NK-92 treated with Interleukin-12 subunit alpha and Interleukin-12 subunit beta, amount 100 ng/mL, for 24 hours (cell line): Measurements from ENCODE around the gene GRIN3B.

Experiments
- DNase-seq: peaks from one replicate; lab custom pipeline; 2025; lab: John Stamatoyannopoulos, UW

Gene GRIN3B

GRCh38 chr19:1041835-1042685 is 41.8 kb downstream of the GRIN3B start:
- no peak for DNase-seq

- DNase-seq, result no peak
Observed at GRCh38 chr19:1042689-1043511, 42.7 kb downstream of the GRIN3B start.

DNA sequence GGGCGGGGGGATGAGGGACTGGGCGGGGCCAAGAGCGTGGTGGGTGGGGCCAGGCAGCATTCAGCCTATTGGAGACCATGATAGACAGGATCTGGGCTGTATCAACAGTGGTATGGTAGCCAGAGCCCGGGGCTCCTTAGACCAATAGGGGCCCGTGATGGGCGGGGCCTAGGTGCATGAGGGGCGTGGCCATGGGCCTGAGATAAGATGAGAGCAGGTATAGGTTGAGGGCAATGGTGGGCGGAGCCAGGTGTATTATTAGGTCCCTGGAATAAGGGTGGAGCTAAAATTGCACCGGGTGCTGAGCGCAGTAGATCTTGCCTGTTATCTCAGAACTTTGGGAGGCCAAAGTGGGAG is 45.0 kb downstream of the GRIN3B start:
- DNase-seq, result peak; percentile 47

- no peak for DNase-seq
Observed at GRCh38 chr19:1046117-1046626, 46.0 kb downstream of the GRIN3B start.

DNA sequence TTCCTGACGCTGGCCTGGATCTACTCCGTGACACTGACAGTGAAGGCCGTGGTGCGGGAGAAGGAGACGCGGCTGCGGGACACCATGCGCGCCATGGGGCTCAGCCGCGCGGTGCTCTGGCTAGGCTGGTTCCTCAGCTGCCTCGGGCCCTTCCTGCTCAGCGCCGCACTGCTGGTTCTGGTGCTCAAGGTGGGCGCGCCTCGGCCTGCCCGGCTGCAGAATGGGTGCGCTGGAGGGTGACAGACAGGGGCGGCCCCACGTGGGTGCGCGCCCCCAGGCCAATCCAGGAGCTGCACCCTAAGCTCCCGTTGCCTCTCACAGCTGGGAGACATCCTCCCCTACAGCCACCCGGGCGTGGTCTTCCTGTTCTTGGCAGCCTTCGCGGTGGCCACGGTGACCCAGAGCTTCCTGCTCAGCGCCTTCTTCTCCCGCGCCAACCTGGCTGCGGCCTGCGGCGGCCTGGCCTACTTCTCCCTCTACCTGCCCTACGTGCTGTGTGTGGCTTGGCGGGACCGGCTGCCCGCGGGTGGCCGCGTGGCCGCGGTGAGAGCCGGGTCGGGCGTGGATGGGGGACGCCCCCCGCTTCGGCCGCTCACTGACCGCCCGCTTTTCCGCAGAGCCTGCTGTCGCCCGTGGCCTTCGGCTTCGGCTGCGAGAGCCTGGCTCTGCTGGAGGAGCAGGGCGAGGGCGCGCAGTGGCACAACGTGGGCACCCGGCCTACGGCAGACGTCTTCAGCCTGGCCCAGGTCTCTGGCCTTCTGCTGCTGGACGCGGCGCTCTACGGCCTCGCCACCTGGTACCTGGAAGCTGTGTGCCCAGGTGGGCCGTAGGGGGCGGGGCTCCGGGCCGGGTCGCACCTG is 46.8 kb downstream of the GRIN3B start:
- no peak for DNase-seq

GRCh38 chr19:1047696-1048147 is 47.5 kb downstream of the GRIN3B start:
- DNase-seq, result no peak

- no peak for DNase-seq
Observed at GRCh38 chr19:1049106-1049505, 48.9 kb downstream of the GRIN3B start.

DNA sequence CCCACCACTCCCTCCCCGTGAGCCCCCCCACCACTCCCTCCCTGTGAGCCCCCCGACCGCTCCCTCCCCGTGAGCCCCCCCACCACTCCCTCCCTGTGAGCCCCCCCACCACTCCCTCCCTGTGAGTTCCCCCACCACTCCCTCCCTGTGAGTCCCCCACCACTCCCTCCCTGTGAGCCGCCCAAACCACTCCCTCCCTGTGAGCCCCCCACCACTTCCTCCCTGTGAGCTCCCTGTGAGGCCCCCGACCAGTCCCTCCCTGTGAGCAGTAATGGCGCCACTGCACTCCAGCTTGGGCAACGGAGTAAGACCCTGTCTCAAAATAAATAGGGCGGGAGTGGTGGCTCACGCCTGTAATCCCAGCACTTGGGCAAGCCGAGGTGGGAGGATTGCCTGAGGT is 49.6 kb downstream of the GRIN3B start:
- DNase-seq, result no peak

DNA sequence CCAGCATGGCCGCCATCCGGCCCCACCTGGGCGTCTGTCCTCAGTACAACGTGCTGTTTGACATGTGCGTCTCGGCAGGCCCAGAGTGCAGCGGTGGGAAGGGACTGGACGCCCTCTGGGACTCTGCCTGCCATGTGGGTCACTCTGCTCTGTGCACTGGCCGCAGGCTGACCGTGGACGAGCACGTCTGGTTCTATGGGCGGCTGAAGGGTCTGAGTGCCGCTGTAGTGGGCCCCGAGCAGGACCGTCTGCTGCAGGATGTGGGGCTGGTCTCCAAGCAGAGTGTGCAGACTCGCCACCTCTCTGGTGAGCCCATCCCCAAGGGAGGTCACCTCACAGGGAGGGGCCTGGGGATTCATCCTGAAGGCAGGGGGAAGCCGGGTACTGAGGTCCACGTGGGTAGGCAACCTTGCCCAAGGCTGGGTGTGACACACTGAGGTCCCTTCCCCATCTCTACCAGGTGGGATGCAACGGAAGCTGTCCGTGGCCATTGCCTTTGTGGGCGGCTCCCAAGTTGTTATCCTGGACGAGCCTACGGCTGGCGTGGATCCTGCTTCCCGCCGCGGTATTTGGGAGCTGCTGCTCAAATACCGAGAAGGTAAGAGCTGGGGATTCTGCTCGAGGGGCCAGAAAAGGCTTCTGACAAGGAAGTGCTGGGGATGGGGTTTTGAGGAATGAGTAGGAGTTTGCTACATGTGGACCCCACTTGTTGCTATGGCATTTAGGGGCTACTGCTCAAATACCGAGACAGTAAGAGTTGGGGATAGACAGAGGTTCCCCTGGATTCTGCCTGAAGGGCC is 51.0 kb downstream of the GRIN3B start:
- DNase-seq, result no peak

DNA sequence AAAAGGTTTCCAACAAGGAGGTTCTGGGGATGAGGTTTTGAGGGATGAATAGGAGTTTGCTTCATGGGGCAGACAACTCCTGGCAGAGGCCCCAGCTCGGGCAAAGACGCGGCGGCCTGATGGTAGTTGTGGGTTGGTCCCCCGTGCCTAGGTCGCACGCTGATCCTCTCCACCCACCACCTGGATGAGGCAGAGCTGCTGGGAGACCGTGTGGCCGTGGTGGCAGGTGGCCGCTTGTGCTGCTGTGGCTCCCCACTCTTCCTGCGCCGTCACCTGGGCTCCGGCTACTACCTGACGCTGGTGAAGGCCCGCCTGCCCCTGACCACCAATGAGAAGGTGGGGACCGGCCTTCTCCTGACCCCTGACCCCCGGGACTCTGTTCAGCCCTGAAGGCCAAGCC is 51.6 kb downstream of the GRIN3B start:
- DNase-seq, result no peak

GRCh38 chr19:1052349-1052975 is 52.2 kb downstream of the GRIN3B start:
- DNase-seq, result no peak

DNA sequence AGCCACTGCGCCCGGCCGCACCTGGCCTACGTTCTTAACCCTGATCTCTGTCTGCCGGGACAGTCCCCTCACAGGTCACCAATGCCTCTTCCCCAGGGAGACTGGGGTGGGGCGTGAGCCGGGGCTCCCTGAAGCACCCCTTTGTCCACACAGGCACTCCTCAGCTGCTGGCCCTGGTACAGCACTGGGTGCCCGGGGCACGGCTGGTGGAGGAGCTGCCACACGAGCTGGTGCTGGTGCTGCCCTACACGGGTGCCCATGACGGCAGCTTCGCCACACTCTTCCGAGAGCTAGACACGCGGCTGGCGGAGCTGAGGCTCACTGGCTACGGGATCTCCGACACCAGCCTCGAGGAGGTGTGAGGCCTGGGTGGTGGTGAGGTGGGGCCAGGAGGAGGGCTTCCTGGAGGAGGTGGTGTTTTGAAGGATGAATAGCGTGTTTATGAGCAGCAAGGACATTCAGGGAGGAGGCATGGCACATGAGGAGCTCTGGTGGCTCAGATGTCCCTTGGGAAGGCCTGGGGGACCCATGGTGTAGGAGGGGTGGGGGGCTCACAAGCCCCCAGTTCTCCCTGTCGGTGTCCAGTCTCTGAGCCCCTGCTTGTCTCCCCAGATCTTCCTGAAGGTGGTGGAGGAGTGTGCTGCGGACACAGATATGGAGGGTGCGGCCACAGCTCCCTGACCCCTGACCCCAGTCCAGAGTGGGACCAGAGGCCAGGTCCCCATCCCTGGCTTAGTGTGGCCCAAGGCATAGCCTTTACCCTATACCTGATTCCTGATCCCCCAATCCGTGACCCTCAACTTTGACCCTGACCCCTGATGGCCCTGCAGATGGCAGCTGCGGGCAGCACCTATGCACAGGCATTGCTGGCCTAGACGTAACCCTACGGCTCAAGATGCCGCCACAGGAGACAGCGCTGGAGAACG is 53.2 kb downstream of the GRIN3B start:
- no peak for DNase-seq

DNA sequence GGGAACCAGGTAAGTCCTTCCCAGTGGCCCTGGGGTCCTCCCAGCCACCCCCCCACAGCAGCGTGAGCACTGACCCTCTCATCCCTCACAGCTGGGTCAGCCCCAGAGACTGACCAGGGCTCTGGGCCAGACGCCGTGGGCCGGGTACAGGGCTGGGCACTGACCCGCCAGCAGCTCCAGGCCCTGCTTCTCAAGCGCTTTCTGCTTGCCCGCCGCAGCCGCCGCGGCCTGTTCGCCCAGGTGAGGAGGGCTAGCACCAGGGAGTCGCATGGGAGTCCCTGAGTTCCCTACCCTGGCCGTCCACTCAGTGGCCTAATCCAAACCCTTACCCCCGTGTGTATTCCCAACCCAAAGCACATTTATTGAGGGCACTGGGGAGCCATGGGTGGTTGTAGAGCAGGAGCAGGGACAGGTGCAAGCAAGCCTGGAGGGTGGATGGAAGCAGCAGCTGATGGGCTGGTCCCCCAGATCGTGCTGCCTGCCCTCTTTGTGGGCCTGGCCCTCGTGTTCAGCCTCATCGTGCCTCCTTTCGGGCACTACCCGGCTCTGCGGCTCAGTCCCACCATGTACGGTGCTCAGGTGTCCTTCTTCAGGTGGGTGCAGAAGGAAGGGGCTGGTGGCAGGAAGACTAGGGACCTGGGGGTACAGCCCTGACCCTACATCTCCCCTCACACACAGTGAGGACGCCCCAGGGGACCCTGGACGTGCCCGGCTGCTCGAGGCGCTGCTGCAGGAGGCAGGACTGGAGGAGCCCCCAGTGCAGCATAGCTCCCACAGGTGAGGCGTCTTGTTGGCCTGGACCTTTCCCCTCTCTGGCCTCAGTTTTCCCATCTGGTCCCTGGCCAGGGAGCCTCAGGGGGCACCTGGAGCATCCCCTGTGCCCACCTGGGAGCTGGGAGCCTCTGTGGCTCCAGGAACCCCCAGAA is 54.1 kb downstream of the GRIN3B start:
- DNase-seq, result no peak

DNA sequence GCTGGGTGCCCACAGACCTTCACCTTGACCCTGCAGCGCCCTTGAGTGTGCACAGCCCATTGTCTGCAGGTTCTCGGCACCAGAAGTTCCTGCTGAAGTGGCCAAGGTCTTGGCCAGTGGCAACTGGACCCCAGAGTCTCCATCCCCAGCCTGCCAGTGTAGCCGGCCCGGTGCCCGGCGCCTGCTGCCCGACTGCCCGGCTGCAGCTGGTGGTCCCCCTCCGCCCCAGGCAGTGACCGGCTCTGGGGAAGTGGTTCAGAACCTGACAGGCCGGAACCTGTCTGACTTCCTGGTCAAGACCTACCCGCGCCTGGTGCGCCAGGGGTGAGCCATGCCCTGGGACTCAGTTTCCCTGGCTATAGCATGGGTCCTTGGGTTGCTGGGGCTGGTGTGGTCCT is 54.8 kb downstream of the GRIN3B start:
- DNase-seq, result no peak

GRCh38 chr19:1055886-1056620 is 55.8 kb downstream of the GRIN3B start:
- DNase-seq, result no peak

DNA sequence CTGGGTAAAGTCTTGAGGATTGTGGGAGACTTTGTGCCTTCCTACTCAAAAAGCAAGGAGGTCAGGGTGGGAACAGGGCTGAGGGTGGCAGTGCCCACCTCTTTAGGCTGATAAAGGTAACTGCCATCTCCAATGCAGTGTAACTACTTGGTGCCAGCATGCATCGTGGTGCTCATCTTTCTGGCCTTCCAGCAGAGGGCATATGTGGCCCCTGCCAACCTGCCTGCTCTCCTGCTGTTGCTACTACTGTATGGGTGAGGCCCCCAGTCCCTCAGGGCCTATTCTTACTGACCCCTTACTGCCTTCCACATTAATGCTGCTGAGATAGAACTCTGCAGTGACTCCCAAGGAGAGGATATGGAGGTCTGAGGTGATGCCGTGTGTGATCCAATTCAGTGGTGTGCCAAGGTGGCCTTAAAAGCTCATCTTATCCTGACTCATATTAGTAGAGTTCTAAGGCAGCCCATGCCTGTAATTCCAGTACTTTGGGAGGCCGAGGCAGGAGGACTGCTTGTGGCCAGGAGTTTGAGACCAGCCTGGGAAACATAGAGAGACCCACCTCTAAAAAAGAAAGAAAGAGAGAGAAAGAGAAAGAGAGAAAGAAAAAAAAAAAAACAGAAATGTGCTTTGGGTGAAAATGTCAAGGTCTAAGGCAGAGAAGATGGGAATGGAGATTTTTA is 57.1 kb downstream of the GRIN3B start:
- no peak for DNase-seq

DNA sequence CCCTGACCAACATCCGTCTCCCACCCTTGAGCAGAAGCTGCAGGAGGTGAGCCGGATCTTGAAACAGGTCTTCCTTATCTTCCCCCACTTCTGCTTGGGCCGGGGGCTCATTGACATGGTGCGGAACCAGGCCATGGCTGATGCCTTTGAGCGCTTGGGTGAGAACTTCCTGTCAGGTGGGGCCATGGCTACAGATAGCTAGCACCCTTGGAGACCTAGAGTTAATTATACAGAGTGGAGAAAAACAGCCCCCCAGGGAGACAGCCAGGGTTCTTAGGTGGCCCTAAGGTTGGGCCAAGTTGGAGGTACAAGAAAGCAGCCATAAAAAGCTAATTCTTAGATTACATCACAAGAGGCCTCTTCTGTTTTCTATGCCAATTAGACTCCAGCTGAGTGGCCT is 57.9 kb downstream of the GRIN3B start:
- no peak for DNase-seq
